Measurements from ENCODE around the gene CDRT15. TPM values are rescaled to one million over a fixed set of nuclear protein-coding genes. Genes with fewer than 3 reads are reported as not detected.

CDRT15 gene
- total RNA-seq, 1 donor from 2014 or later, result not detected

GRCh38 chr17:14201988-14202380 is 34.7 kb downstream of the CDRT15 start:
- H3K27me3 ChIP-seq, result no peaks in the 10 kb centered on the region
- TF ChIP-seq CTCF (IDR thresholded peaks at IDR 0.05), result no peak
- H3K4me3 ChIP-seq, result no peak overlapping the region
- peak overlapping the region; percentile 24 for H3K27ac ChIP-seq
- intact Hi-C loops (cut with DNase I), result no loop called here
- no peak for DNase-seq
- peaks cover 31% of the 10 kb centered on the region for H3K4me1 ChIP-seq
- ATAC-seq, result no peak
- no peaks in the 10 kb centered on the region for H3K36me3 ChIP-seq
- H3K9me3 ChIP-seq, result no peaks in the 10 kb centered on the region

GRCh38 chr17:14201021-14201987 is 35.4 kb downstream of the CDRT15 start:
- H3K9me3 ChIP-seq, result no peaks in the 10 kb centered on the region

GRCh38 chr17:14200354-14200753 is 36.3 kb downstream of the CDRT15 start:
- intact Hi-C loops (cut with DNase I), result no loop called here
- H3K36me3 ChIP-seq, result no peaks in the 10 kb centered on the region
- H3K27ac ChIP-seq, result no peak overlapping the region
- no peak for DNase-seq
- H3K9me3 ChIP-seq, result no peaks in the 10 kb centered on the region
- no peaks in the 10 kb centered on the region for H3K27me3 ChIP-seq
- H3K4me1 ChIP-seq, result peaks cover 26% of the 10 kb centered on the region
- no peak for TF ChIP-seq CTCF (IDR thresholded peaks at IDR 0.05)
- H3K4me3 ChIP-seq, result no peak overlapping the region
- ATAC-seq, result no peak

More at GRCh38 chr17:14201021-14201987, 35.4 kb downstream of the CDRT15 start:
- intact Hi-C loops (cut with DNase I), result no loop called here
- Histone ChIP-seq H3K4me3 (no peak overlapping the region), H3K4me1 (peaks cover 28% of the 10 kb centered on the region), H3K27ac (peak overlapping the region; percentile 24), H3K27me3 (no peaks in the 10 kb centered on the region), H3K36me3 (no peaks in the 10 kb centered on the region)
- peak; percentile 36 for ATAC-seq
- no peak for TF ChIP-seq CTCF (IDR thresholded peaks at IDR 0.05)
- DNase-seq, result no peak

- intact Hi-C loops (cut with DNase I), result no loop called here
- Histone ChIP-seq H3K9me3 (no peaks in the 10 kb centered on the region), H3K4me3 (no peak overlapping the region), H3K27me3 (no peaks in the 10 kb centered on the region), H3K27ac (no peak overlapping the region), H3K36me3 (no peaks in the 10 kb centered on the region), H3K4me1 (peaks cover 26% of the 10 kb centered on the region)
- DNase-seq (no peak), ATAC-seq (no peak)
- TF ChIP-seq CTCF (IDR thresholded peaks at IDR 0.05), result no peak
Observed at GRCh38 chr17:14199601-14200000, 37.1 kb downstream of the CDRT15 start.

- intact Hi-C loops (cut with DNase I), result no loop called here
- H3K4me3 ChIP-seq, result no peak overlapping the region
- H3K4me1 ChIP-seq, result peaks cover 26% of the 10 kb centered on the region
- H3K27ac ChIP-seq, result peak overlapping the region; percentile 68
- H3K36me3 ChIP-seq, result no peaks in the 10 kb centered on the region
- DNase-seq (no peak), ATAC-seq (no peak)
- H3K27me3 ChIP-seq, result no peaks in the 10 kb centered on the region
- TF ChIP-seq CTCF (IDR thresholded peaks at IDR 0.05), result no peak
- no peaks in the 10 kb centered on the region for H3K9me3 ChIP-seq
Observed at GRCh38 chr17:14198575-14198974, 38.1 kb downstream of the CDRT15 start.

All from upper lobe of right lung (tissue), 1 donor.